OCI-LY7 (cell line): ENCODE data around the gene FZD7. TPM values are rescaled to one million over a fixed set of nuclear protein-coding genes. Genes with fewer than 3 reads are reported as not detected.
A peak's percentile ranks its signal among the peaks of the same experiment; 100 is the strongest.

ENCODE experiments used
- BruUV-seq: library from RNA; stranded (reverse); fragments of 400-500 nt; replicated peaks from 2 replicates; lab custom pipeline; 2021; lab: Mats Ljungman, UMichigan
- CTCF ChIA-PET: fragments of 300-600 bp; sonication (Branson Sonifier 250); formaldehyde crosslinking; loops from one replicate; lab custom pipeline; 2022; ENCODE audit warnings: antibody characterized with exemption; ENCODE audit not compliant: unreplicated experiment; lab: Charles Lee
- POLR2A ChIA-PET: fragments of 300-600 bp; sonication (Branson Sonifier 250); formaldehyde crosslinking; loops from one replicate; lab custom pipeline; 2022; ENCODE audit warnings: antibody characterized with exemption; lab: Charles Lee
- DNase-seq: peaks from one replicate; pipeline ENCODE4 v3.0.0-alpha.2; 2015; ENCODE audit warnings: low spot score
- H2AFZ ChIP-seq: fragments of 200-600 bp; sonication (generic), shearing (Covaris generic); 2 replicates; pipeline ENCODE4 v1.6.1; 2014; ENCODE audit warnings: mild to moderate bottlenecking, antibody characterized with exemption, low read length, moderate library complexity
- H3K27ac ChIP-seq: fragments of 200-600 bp; sonication (generic); 2 replicates; pipeline ENCODE4 v1.5.1; 2014; ENCODE audit warnings: mixed run types, low read depth, mild to moderate bottlenecking, moderate library complexity, low read length, inconsistent platforms; ENCODE audit not compliant: poor library complexity, severe bottlenecking
- H3K36me3 ChIP-seq: fragments of 200-600 bp; sonication (generic); 2 replicates; pipeline ENCODE4 v1.6.1; 2014; ENCODE audit warnings: mild to moderate bottlenecking, antibody characterized with exemption, low read length, moderate library complexity, mixed read lengths; ENCODE audit not compliant: insufficient read depth
- H3K4me1 ChIP-seq: fragments of 200-600 bp; sonication (generic); 2 replicates; pipeline ENCODE4 v1.5.1; 2014; ENCODE audit warnings: mild to moderate bottlenecking, low read length; ENCODE audit not compliant: insufficient read depth, poor library complexity, severe bottlenecking
- H3K4me2 ChIP-seq: fragments of 200-600 bp; sonication (generic); 2 replicates; pipeline ENCODE4 v1.6.1; 2014; ENCODE audit warnings: mild to moderate bottlenecking, low read length
- H3K4me3 ChIP-seq: fragments of 200-600 bp; sonication (generic); 2 replicates; pipeline ENCODE4 v1.5.1; 2014; ENCODE audit warnings: mild to moderate bottlenecking, low read depth, low read length; ENCODE audit not compliant: poor library complexity, severe bottlenecking
- H3K79me2 ChIP-seq: fragments of 200-600 bp; sonication (generic); 2 replicates; pipeline ENCODE4 v1.6.1; 2016; ENCODE audit warnings: low read depth, mild to moderate bottlenecking, low read length, moderate library complexity, mixed read lengths; ENCODE audit not compliant: insufficient read depth
- H3K9me2 ChIP-seq: fragments of 200-600 bp; sonication (generic); 2 replicates; pipeline ENCODE4 v1.6.1; 2016; ENCODE audit warnings: mild to moderate bottlenecking, low read length, mixed read lengths; ENCODE audit not compliant: insufficient read depth
- H3K9me3 ChIP-seq: fragments of 200-600 bp; sonication (generic); 2 replicates; pipeline ENCODE4 v1.6.1; 2014; ENCODE audit warnings: mild to moderate bottlenecking, mixed run types, low read length, mixed read lengths
- H4K20me1 ChIP-seq: fragments of 200-600 bp; sonication (generic); 2 replicates; pipeline ENCODE4 v1.6.1; 2014; ENCODE audit warnings: mild to moderate bottlenecking, antibody characterized with exemption, low read length, moderate library complexity, mixed read lengths; ENCODE audit not compliant: insufficient read depth
- EZH2phosphoT487 ChIP-seq: fragments of 200-600 bp; sonication (generic); IDR thresholded peaks from 2 replicates; pipeline ENCODE4 v1.6.1; 2018; ENCODE audit warnings: low read depth, borderline replicate concordance, mild to moderate bottlenecking, mixed run types, antibody characterized with exemption, low read length, moderate library complexity, mixed read lengths
- intact Hi-C: fragments of 100-400 bp; cut with micrococcal nuclease; formaldehyde crosslinking; loops from one replicate; pipeline ENCODE4 v1.10.0; 2022; ENCODE audit not compliant: unreplicated experiment
- total RNA-seq, 2 experiments: library from RNA; depleted of rRNA in 1 of 2; stranded (reverse); fragments of >200 nt in 1 of 2; shearing (Covaris generic) in 1 of 2; gene quantifications; 2 replicates each; pipeline ENCODE4 v1.2.3, GENCODE V29; 2014 to 2022
- TF ChIP-seq, protein P1 (sequence below): fragments of 200-600 bp; sonication (generic); conservative IDR thresholded peaks from 2 replicates; pipeline ENCODE4 v1.5.1; 2014; ENCODE audit warnings: mild to moderate bottlenecking, antibody characterized with exemption, low read length, moderate library complexity, mixed read lengths

Gene FZD7
- total RNA-seq, 2 experiments from 2014 or later = 1.2 to 1.7 TPM

DNA sequence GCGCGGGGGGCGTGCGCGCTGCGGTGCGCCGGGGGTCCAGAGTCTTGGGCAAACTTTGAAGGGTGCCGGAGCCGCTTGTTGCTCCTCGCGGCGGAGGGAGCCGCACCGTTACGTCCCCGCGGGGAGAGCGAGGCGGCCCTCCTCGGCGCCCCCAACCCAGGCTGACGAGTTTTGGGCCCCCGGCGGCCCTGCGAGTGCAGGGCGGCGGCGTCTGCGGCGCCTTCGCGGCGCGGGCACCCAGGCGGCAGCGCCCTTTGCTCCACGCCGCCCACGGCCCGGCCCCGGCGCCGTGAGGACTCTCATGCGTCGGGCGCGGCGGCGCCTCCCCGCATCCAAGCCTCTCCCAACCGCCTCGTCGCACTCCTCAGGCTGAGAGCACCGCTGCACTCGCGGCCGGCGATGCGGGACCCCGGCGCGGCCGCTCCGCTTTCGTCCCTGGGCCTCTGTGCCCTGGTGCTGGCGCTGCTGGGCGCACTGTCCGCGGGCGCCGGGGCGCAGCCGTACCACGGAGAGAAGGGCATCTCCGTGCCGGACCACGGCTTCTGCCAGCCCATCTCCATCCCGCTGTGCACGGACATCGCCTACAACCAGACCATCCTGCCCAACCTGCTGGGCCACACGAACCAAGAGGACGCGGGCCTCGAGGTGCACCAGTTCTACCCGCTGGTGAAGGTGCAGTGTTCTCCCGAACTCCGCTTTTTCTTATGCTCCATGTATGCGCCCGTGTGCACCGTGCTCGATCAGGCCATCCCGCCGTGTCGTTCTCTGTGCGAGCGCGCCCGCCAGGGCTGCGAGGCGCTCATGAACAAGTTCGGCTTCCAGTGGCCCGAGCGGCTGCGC is 814 bp downstream of the FZD7 start:
- Histone ChIP-seq H3K27ac (no peak overlapping the region), H2AFZ (peak overlapping the region; percentile 71), H3K36me3 (no peaks in the 10 kb centered on the region), H3K9me2 (no peaks in the 10 kb centered on the region), H4K20me1 (no peaks in the 10 kb centered on the region), H3K4me3 (peak overlapping the region; percentile 72), H3K9me3 (no peaks in the 10 kb centered on the region), H3K79me2 (no peaks in the 10 kb centered on the region), H3K4me1 (peaks cover 17% of the 10 kb centered on the region), H3K4me2 (peak overlapping the region; percentile 86)
- ChIA-PET CTCF (no interaction called here), POLR2A (no interaction called here)
- intact Hi-C loops = no loop called here
- TF ChIP-seq EZH2phosphoT487 = no peak
- TF ChIP-seq, protein P1, sequence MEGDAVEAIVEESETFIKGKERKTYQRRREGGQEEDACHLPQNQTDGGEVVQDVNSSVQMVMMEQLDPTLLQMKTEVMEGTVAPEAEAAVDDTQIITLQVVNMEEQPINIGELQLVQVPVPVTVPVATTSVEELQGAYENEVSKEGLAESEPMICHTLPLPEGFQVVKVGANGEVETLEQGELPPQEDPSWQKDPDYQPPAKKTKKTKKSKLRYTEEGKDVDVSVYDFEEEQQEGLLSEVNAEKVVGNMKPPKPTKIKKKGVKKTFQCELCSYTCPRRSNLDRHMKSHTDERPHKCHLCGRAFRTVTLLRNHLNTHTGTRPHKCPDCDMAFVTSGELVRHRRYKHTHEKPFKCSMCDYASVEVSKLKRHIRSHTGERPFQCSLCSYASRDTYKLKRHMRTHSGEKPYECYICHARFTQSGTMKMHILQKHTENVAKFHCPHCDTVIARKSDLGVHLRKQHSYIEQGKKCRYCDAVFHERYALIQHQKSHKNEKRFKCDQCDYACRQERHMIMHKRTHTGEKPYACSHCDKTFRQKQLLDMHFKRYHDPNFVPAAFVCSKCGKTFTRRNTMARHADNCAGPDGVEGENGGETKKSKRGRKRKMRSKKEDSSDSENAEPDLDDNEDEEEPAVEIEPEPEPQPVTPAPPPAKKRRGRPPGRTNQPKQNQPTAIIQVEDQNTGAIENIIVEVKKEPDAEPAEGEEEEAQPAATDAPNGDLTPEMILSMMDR = no peak
- no TSS peak for BruUV-seq
- DNase-seq = no peak

- H3K9me3 ChIP-seq = no peaks in the 10 kb centered on the region
- ChIA-PET CTCF (no interaction called here), POLR2A (no interaction called here)
- H4K20me1 ChIP-seq = no peaks in the 10 kb centered on the region
- DNase-seq = no peak
- H3K9me2 ChIP-seq = no peaks in the 10 kb centered on the region
- no peak overlapping the region for H3K4me2 ChIP-seq
- H3K79me2 ChIP-seq = no peaks in the 10 kb centered on the region
- H3K27ac ChIP-seq = no peak overlapping the region
- BruUV-seq = no TSS peak
- intact Hi-C loops = no loop called here
- no peak overlapping the region for H2AFZ ChIP-seq
- TF ChIP-seq, protein P1 = no peak
- no peak for TF ChIP-seq EZH2phosphoT487
- H3K4me3 ChIP-seq = no peak overlapping the region
- H3K4me1 ChIP-seq = peaks cover 17% of the 10 kb centered on the region
- H3K36me3 ChIP-seq = no peaks in the 10 kb centered on the region
Observed at GRCh38 chr2:202035089-202035940, 1.7 kb downstream of the FZD7 start.
